HEK293 (cell line): Measurements from ENCODE around the gene MAGED1.

Experiments used
- CTCF ChIA-PET: fragments of 350-600 bp; formaldehyde crosslinking; extraction: SDS; loops from one replicate; lab custom pipeline; 2021; ENCODE audit warnings: antibody characterized with exemption; lab: Yijun Ruan, JAX
- POLR2A ChIA-PET: fragments of 300-600 bp; formaldehyde crosslinking; extraction: SDS; loops from one replicate; lab custom pipeline; 2020; ENCODE audit warnings: antibody characterized with exemption, inconsistent platforms; lab: Yijun Ruan, JAX
- H3K27ac ChIP-seq: fragments of 200-500 bp; sonication (Bioruptor generic); 2 replicates; pipeline ENCODE4 v1.5.1; 2014; ENCODE audit warnings: low read depth, low read length, control low read depth, inconsistent platforms; ENCODE audit errors: extremely low read depth
- H3K36me3 ChIP-seq, 2 experiments: fragments of 200-500 bp in 1 of 2; sonication (Bioruptor generic) in 1 of 2; 1 replicate in 1 of 2; 2 replicates in 1 of 2; pipeline ENCODE4 v1.5.1; 2014 to 2017; ENCODE audit warnings: inconsistent platforms in 2 of 2, low read length in 2 of 2; ENCODE audit not compliant: control insufficient read depth in 2 of 2, insufficient read depth in 1 of 2
- H3K4me1 ChIP-seq: fragments of 200-500 bp; sonication (Bioruptor generic); 2 replicates; pipeline ENCODE4 v1.5.1; 2014; ENCODE audit warnings: mild to moderate bottlenecking, low read length, inconsistent platforms; ENCODE audit not compliant: control insufficient read depth, insufficient read depth
- H3K4me3 ChIP-seq: 2 replicates; pipeline ENCODE4 v1.5.1; 2011; ENCODE audit warnings: low read depth, mild to moderate bottlenecking, control low read depth, low read length, moderate library complexity
- H3K9me3 ChIP-seq: fragments of 200-500 bp; sonication (Bioruptor generic); 2 replicates; pipeline ENCODE4 v1.5.1; 2014; ENCODE audit warnings: low read depth, low read length, inconsistent platforms; ENCODE audit not compliant: control insufficient read depth, insufficient read depth
- HIC1 ChIP-seq: fragments of 450-650 bp; formaldehyde crosslinking; IDR thresholded peaks from 2 replicates; pipeline ENCODE4 v1.5.1; 2016; ENCODE audit warnings: missing biosample characterization, missing genetic modification characterization
- HOXA7 ChIP-seq: sonication (generic); formaldehyde crosslinking; IDR thresholded peaks from 2 replicates; pipeline ENCODE4 v1.8.1; 2022; ENCODE audit warnings: missing genetic modification reagents, borderline replicate concordance
- PRDM2 ChIP-seq: fragments of 450-650 bp; formaldehyde crosslinking; IDR thresholded peaks from 2 replicates; pipeline ENCODE4 v1.5.1; 2016; ENCODE audit warnings: missing biosample characterization, missing genetic modification characterization, borderline replicate concordance
- REPIN1 ChIP-seq: fragments of 450-650 bp; formaldehyde crosslinking; IDR thresholded peaks from 2 replicates; pipeline ENCODE4 v1.5.1; 2017; ENCODE audit warnings: missing biosample characterization, missing genetic modification characterization, low read depth
- ZBTB49 ChIP-seq: fragments of 450-650 bp; formaldehyde crosslinking; IDR thresholded peaks from 2 replicates; pipeline ENCODE4 v1.5.1; 2016; ENCODE audit warnings: missing biosample characterization, missing genetic modification characterization, low read depth
- ZBTB6 ChIP-seq: fragments of 450-650 bp; formaldehyde crosslinking; IDR thresholded peaks from 2 replicates; pipeline ENCODE4 v1.5.1; 2017; ENCODE audit warnings: missing biosample characterization, missing genetic modification characterization
- ZFP3 ChIP-seq: fragments of 450-650 bp; formaldehyde crosslinking; IDR thresholded peaks from 2 replicates; pipeline ENCODE4 v1.5.1; 2016; ENCODE audit warnings: low read depth, missing biosample characterization, missing genetic modification characterization
- ZNF202 ChIP-seq: fragments of 450-650 bp; formaldehyde crosslinking; IDR thresholded peaks from 2 replicates; pipeline ENCODE4 v1.5.1; 2016; ENCODE audit warnings: missing biosample characterization, missing genetic modification characterization, borderline replicate concordance
- ZNF214 ChIP-seq: fragments of 450-650 bp; formaldehyde crosslinking; IDR thresholded peaks from 2 replicates; pipeline ENCODE4 v1.5.1; 2017; ENCODE audit warnings: missing biosample characterization, mild to moderate bottlenecking, missing genetic modification characterization, borderline replicate concordance
- ZNF221 ChIP-seq: fragments of 450-650 bp; formaldehyde crosslinking; IDR thresholded peaks from 2 replicates; pipeline ENCODE4 v1.5.1; 2017; ENCODE audit warnings: missing biosample characterization, missing genetic modification characterization, borderline replicate concordance
- ZNF311 ChIP-seq: fragments of 450-650 bp; formaldehyde crosslinking; IDR thresholded peaks from 2 replicates; pipeline ENCODE4 v1.5.1; 2017; ENCODE audit warnings: missing biosample characterization, missing genetic modification characterization, borderline replicate concordance
- ZNF391 ChIP-seq: fragments of 450-650 bp; formaldehyde crosslinking; IDR thresholded peaks from 2 replicates; pipeline ENCODE4 v1.5.1; 2016; ENCODE audit warnings: low read depth, missing biosample characterization, missing genetic modification characterization, borderline replicate concordance
- ZNF473 ChIP-seq: fragments of 450-650 bp; formaldehyde crosslinking; IDR thresholded peaks from 2 replicates; pipeline ENCODE4 v1.5.1; 2017; ENCODE audit warnings: missing biosample characterization, missing genetic modification characterization
- ZNF529 ChIP-seq: fragments of 450-650 bp; formaldehyde crosslinking; IDR thresholded peaks from 2 replicates; pipeline ENCODE4 v1.5.1; 2017; ENCODE audit warnings: missing genetic modification characterization, missing biosample characterization; ENCODE audit not compliant: insufficient replicate concordance
- ZNF639 ChIP-seq: fragments of 450-650 bp; formaldehyde crosslinking; IDR thresholded peaks from 2 replicates; pipeline ENCODE4 v1.5.1; 2016; ENCODE audit warnings: missing biosample characterization, missing genetic modification characterization
- ZNF768 ChIP-seq: fragments of 450-650 bp; formaldehyde crosslinking; IDR thresholded peaks from 2 replicates; pipeline ENCODE4 v1.5.1; 2018; ENCODE audit warnings: missing biosample characterization, mild to moderate bottlenecking, missing genetic modification characterization

Gene MAGED1

GRCh38 chrX:51876441-51876840, 17.0 kb upstream of the MAGED1 start:
- ChIA-PET CTCF (interaction anchor here (0.6 kb wide), 1 partner anchor 71 kb away, joined by 4 read pairs; no protein-coding TSS in a partner anchor), POLR2A (no interaction called here)
- TF ChIP-seq ZBTB49 (no peak), ZNF202 (tag by site-specific recombination) (no peak), ZNF221 (tag by site-specific recombination) (no peak), ZBTB6 (tag by site-specific recombination) (no peak), ZNF639 (tag by site-specific recombination) (no peak), HIC1 (tag by site-specific recombination) (no peak), ZFP3 (tag by site-specific recombination) (no peak), ZNF214 (no peak), PRDM2 (tag by site-specific recombination) (no peak), REPIN1 (tag by site-specific recombination) (no peak), ZNF473 (tag by site-specific recombination) (no peak), HOXA7 (CRISPR knock-in tag) (no peak), ZNF311 (no peak), ZNF768 (tag by site-specific recombination) (no peak), ZNF391 (tag by site-specific recombination) (no peak), ZNF529 (tag by site-specific recombination) (no peak)
- H3K36me3 ChIP-seq, result no peaks in the 10 kb centered on the region
- no peak overlapping the region for H3K27ac ChIP-seq
- H3K4me3 ChIP-seq, result no peak overlapping the region
- H3K9me3 ChIP-seq, result no peaks in the 10 kb centered on the region
- H3K4me1 ChIP-seq, result no peaks in the 10 kb centered on the region
